ENCODE measurements around the gene FTHL17. TPM values are rescaled to one million over a fixed set of nuclear protein-coding genes. Genes with fewer than 3 reads are reported as not detected.

The FTHL17 gene
- polyA plus RNA-seq, 2 donors = not detected

- Histone ChIP-seq H3K4me1 (ENCODE audit: control insufficient read depth in 2 of 2, insufficient read depth in 2 of 2, low read length in 1 of 2) (no peaks in the 10 kb centered on the region), H3K27ac (ENCODE audit: low read depth in 2 of 2, low read length in 1 of 2) (no peak overlapping the region), H3K4me3 (ENCODE audit: low read depth in 1 of 2, low read length in 2 of 2) (no peak overlapping the region), H3K9me3 (ENCODE audit: control insufficient read depth in 2 of 2, insufficient read depth in 1 of 2, low read depth in 1 of 2, low read length in 1 of 2) (no peaks in the 10 kb centered on the region), H3K27me3 (ENCODE audit: control insufficient read depth in 1 of 2, insufficient read depth in 2 of 2, low read length in 2 of 2) (no peaks in the 10 kb centered on the region), H3K36me3 (ENCODE audit: control insufficient read depth in 2 of 2, insufficient read depth in 2 of 2, low read length in 1 of 2) (no peaks in the 10 kb centered on the region)
- 77 to 81% methylated on average over 4 of the region's 4 CpGs for WGBS, 2 donors
These were observed 14.2 kb downstream of the FTHL17 start for GRCh38 chrX:31057691-31058090.

- Histone ChIP-seq H3K4me3 (ENCODE audit: low read depth in 1 of 2, low read length in 2 of 2) (no peak overlapping the region), H3K4me1 (ENCODE audit: control insufficient read depth in 2 of 2, insufficient read depth in 2 of 2, low read length in 1 of 2) (no peaks in the 10 kb centered on the region), H3K27me3 (ENCODE audit: control insufficient read depth in 1 of 2, insufficient read depth in 2 of 2, low read length in 2 of 2) (no peaks in the 10 kb centered on the region), H3K27ac (ENCODE audit: low read depth in 2 of 2, low read length in 1 of 2) (no peak overlapping the region), H3K36me3 (ENCODE audit: control insufficient read depth in 2 of 2, insufficient read depth in 2 of 2, low read length in 1 of 2) (no peaks in the 10 kb centered on the region), H3K9me3 (ENCODE audit: control insufficient read depth in 2 of 2, insufficient read depth in 1 of 2, low read depth in 1 of 2, low read length in 1 of 2) (no peaks in the 10 kb centered on the region)
- 66 to 67% methylated on average over 3 of the region's 3 CpGs for whole genome bisulfite sequencing, 2 donors
These were observed 14.6 kb downstream of the FTHL17 start for GRCh38 chrX:31057291-31057690.

GRCh38 chrX:31053621-31054020 lies 18.2 kb downstream of the FTHL17 start:
- H3K27ac ChIP-seq (ENCODE audit: low read depth in 2 of 2, low read length in 1 of 2) = no peak overlapping the region
- H3K4me1 ChIP-seq (ENCODE audit: control insufficient read depth in 2 of 2, insufficient read depth in 2 of 2, low read length in 1 of 2) = no peaks in the 10 kb centered on the region
- H3K27me3 ChIP-seq (ENCODE audit: control insufficient read depth in 1 of 2, insufficient read depth in 2 of 2, low read length in 2 of 2) = no peaks in the 10 kb centered on the region
- H3K4me3 ChIP-seq (ENCODE audit: low read depth in 1 of 2, low read length in 2 of 2) = no peak overlapping the region
- 68 to 82% methylated on average over 3 of the region's 3 CpGs for WGBS, 2 donors
- H3K36me3 ChIP-seq (ENCODE audit: control insufficient read depth in 2 of 2, insufficient read depth in 2 of 2, low read length in 1 of 2) = no peaks in the 10 kb centered on the region
- no peaks in the 10 kb centered on the region for H3K9me3 ChIP-seq (ENCODE audit: control insufficient read depth in 2 of 2, insufficient read depth in 1 of 2, low read depth in 1 of 2, low read length in 1 of 2)

GRCh38 chrX:31039327-31039711 lies 32.5 kb downstream of the FTHL17 start:
- Histone ChIP-seq H3K4me1 (ENCODE audit: control insufficient read depth in 2 of 2, insufficient read depth in 2 of 2, low read length in 1 of 2) (no peaks in the 10 kb centered on the region), H3K4me3 (ENCODE audit: low read depth in 1 of 2, low read length in 2 of 2) (no peak overlapping the region), H3K27ac (ENCODE audit: low read depth in 2 of 2, low read length in 1 of 2) (no peak overlapping the region), H3K36me3 (ENCODE audit: control insufficient read depth in 2 of 2, insufficient read depth in 2 of 2, low read length in 1 of 2) (no peaks in the 10 kb centered on the region), H3K27me3 (ENCODE audit: control insufficient read depth in 1 of 2, insufficient read depth in 2 of 2, low read length in 2 of 2) (no peaks in the 10 kb centered on the region), H3K9me3 (ENCODE audit: control insufficient read depth in 2 of 2, insufficient read depth in 1 of 2, low read depth in 1 of 2, low read length in 1 of 2) (no peaks in the 10 kb centered on the region)
- 67 to 76% methylated on average over 3 of the region's 3 CpGs for WGBS, 2 donors

GRCh38 chrX:31038575-31039326 lies 33.1 kb downstream of the FTHL17 start:
- no peaks in the 10 kb centered on the region for H3K27me3 ChIP-seq (ENCODE audit: control insufficient read depth in 1 of 2, insufficient read depth in 2 of 2, low read length in 2 of 2)
- H3K4me1 ChIP-seq (ENCODE audit: control insufficient read depth in 2 of 2, insufficient read depth in 2 of 2, low read length in 1 of 2) = no peaks in the 10 kb centered on the region
- no peak overlapping the region for H3K27ac ChIP-seq (ENCODE audit: low read depth in 2 of 2, low read length in 1 of 2)
- H3K4me3 ChIP-seq (ENCODE audit: low read depth in 1 of 2, low read length in 2 of 2) = no peak overlapping the region
- 29% methylated on average over 6 of the region's 6 CpGs for WGBS, 2 donors
- H3K9me3 ChIP-seq (ENCODE audit: control insufficient read depth in 2 of 2, insufficient read depth in 1 of 2, low read depth in 1 of 2, low read length in 1 of 2) = no peaks in the 10 kb centered on the region
- no peaks in the 10 kb centered on the region for H3K36me3 ChIP-seq (ENCODE audit: control insufficient read depth in 2 of 2, insufficient read depth in 2 of 2, low read length in 1 of 2)

- Histone ChIP-seq H3K27ac (ENCODE audit: low read depth in 2 of 2, low read length in 1 of 2) (no peak overlapping the region), H3K4me3 (ENCODE audit: low read depth in 1 of 2, low read length in 2 of 2) (no peak overlapping the region), H3K9me3 (ENCODE audit: control insufficient read depth in 2 of 2, insufficient read depth in 1 of 2, low read depth in 1 of 2, low read length in 1 of 2) (no peaks in the 10 kb centered on the region), H3K36me3 (ENCODE audit: control insufficient read depth in 2 of 2, insufficient read depth in 2 of 2, low read length in 1 of 2) (no peaks in the 10 kb centered on the region), H3K4me1 (ENCODE audit: control insufficient read depth in 2 of 2, insufficient read depth in 2 of 2, low read length in 1 of 2) (no peaks in the 10 kb centered on the region), H3K27me3 (ENCODE audit: control insufficient read depth in 1 of 2, insufficient read depth in 2 of 2, low read length in 2 of 2) (no peaks in the 10 kb centered on the region)
- WGBS, 2 donors = 33 to 35% methylated on average over 3 of the region's 3 CpGs
These were observed 34.9 kb downstream of the FTHL17 start for GRCh38 chrX:31036895-31037294.

GRCh38 chrX:31027351-31027750 lies 44.5 kb downstream of the FTHL17 start:
- no peaks in the 10 kb centered on the region for H3K4me1 ChIP-seq (ENCODE audit: control insufficient read depth in 2 of 2, insufficient read depth in 2 of 2, low read length in 1 of 2)
- no peak overlapping the region for H3K4me3 ChIP-seq (ENCODE audit: low read depth in 1 of 2, low read length in 2 of 2)
- no peaks in the 10 kb centered on the region for H3K36me3 ChIP-seq (ENCODE audit: control insufficient read depth in 2 of 2, insufficient read depth in 2 of 2, low read length in 1 of 2)
- no peak overlapping the region for H3K27ac ChIP-seq (ENCODE audit: low read depth in 2 of 2, low read length in 1 of 2)
- no peaks in the 10 kb centered on the region for H3K9me3 ChIP-seq (ENCODE audit: control insufficient read depth in 2 of 2, insufficient read depth in 1 of 2, low read depth in 1 of 2, low read length in 1 of 2)
- H3K27me3 ChIP-seq (ENCODE audit: control insufficient read depth in 1 of 2, insufficient read depth in 2 of 2, low read length in 2 of 2) = no peaks in the 10 kb centered on the region

- 91 to 93% methylated on average over 1 of the region's 1 CpG for WGBS, 2 donors
- H3K27me3 ChIP-seq (ENCODE audit: control insufficient read depth in 1 of 2, insufficient read depth in 2 of 2, low read length in 2 of 2) = no peaks in the 10 kb centered on the region
- H3K36me3 ChIP-seq (ENCODE audit: control insufficient read depth in 2 of 2, insufficient read depth in 2 of 2, low read length in 1 of 2) = no peaks in the 10 kb centered on the region
- H3K9me3 ChIP-seq (ENCODE audit: control insufficient read depth in 2 of 2, insufficient read depth in 1 of 2, low read depth in 1 of 2, low read length in 1 of 2) = no peaks in the 10 kb centered on the region
- no peaks in the 10 kb centered on the region for H3K4me1 ChIP-seq (ENCODE audit: control insufficient read depth in 2 of 2, insufficient read depth in 2 of 2, low read length in 1 of 2)
- no peak overlapping the region for H3K27ac ChIP-seq (ENCODE audit: low read depth in 2 of 2, low read length in 1 of 2)
- H3K4me3 ChIP-seq (ENCODE audit: low read depth in 1 of 2, low read length in 2 of 2) = no peak overlapping the region
These were observed 47.0 kb downstream of the FTHL17 start for GRCh38 chrX:31024866-31025265.

GRCh38 chrX:31021537-31021936 lies 50.3 kb downstream of the FTHL17 start:
- Histone ChIP-seq H3K4me3 (ENCODE audit: low read depth in 1 of 2, low read length in 2 of 2) (no peak overlapping the region), H3K4me1 (ENCODE audit: control insufficient read depth in 2 of 2, insufficient read depth in 2 of 2, low read length in 1 of 2) (no peaks in the 10 kb centered on the region), H3K27ac (ENCODE audit: low read depth in 2 of 2, low read length in 1 of 2) (no peak overlapping the region), H3K36me3 (ENCODE audit: control insufficient read depth in 2 of 2, insufficient read depth in 2 of 2, low read length in 1 of 2) (no peaks in the 10 kb centered on the region), H3K9me3 (ENCODE audit: control insufficient read depth in 2 of 2, insufficient read depth in 1 of 2, low read depth in 1 of 2, low read length in 1 of 2) (no peaks in the 10 kb centered on the region), H3K27me3 (ENCODE audit: control insufficient read depth in 1 of 2, insufficient read depth in 2 of 2, low read length in 2 of 2) (no peaks in the 10 kb centered on the region)
- WGBS, 2 donors = 48 to 55% methylated on average over 2 of the region's 2 CpGs
